Ascending aorta (tissue), 2 donors: Measurements from ENCODE around the gene IQGAP2. TPM values are rescaled to one million over a fixed set of nuclear protein-coding genes. Genes with fewer than 3 reads are reported as not detected.

Source experiments
- DNase-seq, 2 donors: peaks; one replicate each; pipeline ENCODE4 v3.0.0-alpha.2; 2019; ENCODE audit warnings: low spot score in 2 of 2
- H3K27ac ChIP-seq, 2 donors: fragments of 200-600 bp; sonication (generic); one replicate each; pipeline ENCODE4 v1.5.1; 2016 to 2017; ENCODE audit warnings: mild to moderate bottlenecking in 1 of 2
- H3K27me3 ChIP-seq: fragments of 200-600 bp; sonication (generic); one replicate; pipeline ENCODE4 v1.5.1; 2017
- H3K36me3 ChIP-seq, 2 donors: fragments of 200-600 bp; sonication (generic); one replicate each; pipeline ENCODE4 v1.5.1; 2016
- H3K4me1 ChIP-seq, 2 donors: fragments of 200-600 bp; sonication (generic); one replicate each; pipeline ENCODE4 v1.5.1; 2016 to 2017; ENCODE audit warnings: mild to moderate bottlenecking in 1 of 2
- H3K4me3 ChIP-seq, 2 donors: fragments of 200-600 bp; sonication (generic); one replicate each; pipeline ENCODE4 v1.5.1; 2016 to 2017; ENCODE audit warnings: mild to moderate bottlenecking in 1 of 2
- H3K9me3 ChIP-seq, 2 donors: fragments of 200-600 bp; sonication (generic); one replicate each; pipeline ENCODE4 v1.5.1; 2016
- CTCF ChIP-seq, 3 experiments: fragments of 200-600 bp in 2 of 3; fragments of 450-650 bp in 1 of 3; sonication (generic) in 2 of 3; IDR thresholded peaks; one replicate each; pipeline ENCODE4 v1.5.1; 2016 to 2019; ENCODE audit warnings: antibody characterized with exemption in 3 of 3, mild to moderate bottlenecking in 1 of 3, moderate library complexity in 1 of 3
- intact Hi-C: fragments of 100-400 bp; cut with DNase I; formaldehyde crosslinking; loops from one replicate; pipeline ENCODE4 v1.15.1; 2023
- total RNA-seq: library from RNA; depleted of rRNA; stranded (reverse); fragments of >200 nt; gene quantifications from one replicate; pipeline ENCODE4 v1.1.0, GENCODE V29; 2016

The IQGAP2 gene
- total RNA-seq, 1 donor from 2014 or later, result 19.8 TPM

GRCh38 chr5:76617675-76618074 is 214.6 kb downstream of the IQGAP2 start:
- no peaks in the 10 kb centered on the region for H3K9me3 ChIP-seq

GRCh38 chr5:76620166-76620565 is 217.1 kb downstream of the IQGAP2 start:
- intact Hi-C loops, result no loop called here
- H3K4me1 ChIP-seq, result no peaks in the 10 kb centered on the region
- no peak for DNase-seq
- H3K36me3 ChIP-seq, result no peaks in the 10 kb centered on the region
- no peak overlapping the region for H3K27ac ChIP-seq
- no peak for TF ChIP-seq CTCF (IDR thresholded peaks at IDR 0.05)
- H3K4me3 ChIP-seq, result no peak overlapping the region
- no peaks in the 10 kb centered on the region for H3K27me3 ChIP-seq
- H3K9me3 ChIP-seq, result no peaks in the 10 kb centered on the region

More at GRCh38 chr5:76617675-76618074, 214.6 kb downstream of the IQGAP2 start:
- Histone ChIP-seq H3K4me3 (no peak overlapping the region), H3K27me3 (no peaks in the 10 kb centered on the region), H3K36me3 (no peaks in the 10 kb centered on the region), H3K4me1 (no peaks in the 10 kb centered on the region), H3K27ac (no peak overlapping the region)
- intact Hi-C loops, result no loop called here
- no peak for DNase-seq
- TF ChIP-seq CTCF (IDR thresholded peaks at IDR 0.05), result no peak

- TF ChIP-seq CTCF (IDR thresholded peaks at IDR 0.05), result no peak
- Histone ChIP-seq H3K9me3 (no peaks in the 10 kb centered on the region), H3K27me3 (no peaks in the 10 kb centered on the region), H3K4me3 (no peak overlapping the region), H3K4me1 (no peaks in the 10 kb centered on the region), H3K27ac (no peak overlapping the region), H3K36me3 (no peaks in the 10 kb centered on the region)
- intact Hi-C loops, result no loop called here
- DNase-seq, result no peak
These were observed 219.0 kb downstream of the IQGAP2 start for GRCh38 chr5:76622076-76622475.

GRCh38 chr5:76622973-76623596 is 220.0 kb downstream of the IQGAP2 start, which contains the start of gene F2RL2:
Gene F2RL2, minus strand, starts transcription at chr5:76623403. Its CDS starts 173 bp downstream, at chr5:76623230.
- Histone ChIP-seq H3K36me3 (no peaks in the 10 kb centered on the region), H3K4me3 (no peak within 1 kb of the TSS), H3K27me3 (no peaks in the 10 kb centered on the region), H3K4me1 (no peaks in the 10 kb centered on the region), H3K27ac (no peak within 1 kb of the TSS), H3K9me3 (no peaks in the 10 kb centered on the region)
- no peak for DNase-seq
- no peak for TF ChIP-seq CTCF (IDR thresholded peaks at IDR 0.05)
- intact Hi-C loops, result no loop called here

GRCh38 chr5:76625087-76625815 is 222.2 kb downstream of the IQGAP2 start:
- Histone ChIP-seq H3K9me3 (no peaks in the 10 kb centered on the region), H3K4me1 (no peaks in the 10 kb centered on the region), H3K27me3 (no peaks in the 10 kb centered on the region), H3K4me3 (no peak overlapping the region), H3K36me3 (no peaks in the 10 kb centered on the region), H3K27ac (no peak overlapping the region)
- no peak for TF ChIP-seq CTCF (IDR thresholded peaks at IDR 0.05)
- intact Hi-C loops, result no loop called here
- DNase-seq, result no peak
